Measurements from ENCODE around the gene SVEP1.

SVEP1 gene

DNA sequence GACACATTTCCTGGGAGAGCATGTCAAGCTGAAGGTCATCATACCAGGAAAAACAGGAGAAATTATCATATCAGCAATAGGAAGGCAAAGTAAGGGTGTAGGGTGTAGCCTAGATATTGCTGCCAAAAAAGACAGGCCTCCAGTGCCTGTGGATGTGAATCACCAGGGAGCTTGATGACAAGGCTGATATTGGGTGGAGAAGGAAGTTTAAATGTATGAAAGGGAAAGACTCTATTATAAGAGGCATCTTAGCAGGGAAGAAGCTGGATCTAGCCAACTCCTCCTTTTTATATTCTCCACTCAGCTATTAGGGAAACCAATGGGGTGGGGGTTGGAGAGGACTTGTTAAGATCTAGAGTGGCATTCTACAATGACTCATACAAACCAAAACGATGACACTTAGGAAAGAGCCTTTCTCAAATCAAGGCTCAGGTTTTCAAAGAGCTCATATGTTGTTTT, 228.5 kb downstream of the SVEP1 start:
- DNase-seq = no peak
- no peaks in the 10 kb centered on the region for H3K27me3 Mint-ChIP-seq (ENCODE audit: low read depth, poor library complexity)
- H3K36me3 Mint-ChIP-seq (ENCODE audit: low read depth) = no peaks in the 10 kb centered on the region
- no peaks in the 10 kb centered on the region for H3K9me3 Mint-ChIP-seq
- H3K4me3 Mint-ChIP-seq = no peak overlapping the region
- no peaks in the 10 kb centered on the region for H3K4me1 Mint-ChIP-seq
- TF ChIP-seq, protein P1, sequence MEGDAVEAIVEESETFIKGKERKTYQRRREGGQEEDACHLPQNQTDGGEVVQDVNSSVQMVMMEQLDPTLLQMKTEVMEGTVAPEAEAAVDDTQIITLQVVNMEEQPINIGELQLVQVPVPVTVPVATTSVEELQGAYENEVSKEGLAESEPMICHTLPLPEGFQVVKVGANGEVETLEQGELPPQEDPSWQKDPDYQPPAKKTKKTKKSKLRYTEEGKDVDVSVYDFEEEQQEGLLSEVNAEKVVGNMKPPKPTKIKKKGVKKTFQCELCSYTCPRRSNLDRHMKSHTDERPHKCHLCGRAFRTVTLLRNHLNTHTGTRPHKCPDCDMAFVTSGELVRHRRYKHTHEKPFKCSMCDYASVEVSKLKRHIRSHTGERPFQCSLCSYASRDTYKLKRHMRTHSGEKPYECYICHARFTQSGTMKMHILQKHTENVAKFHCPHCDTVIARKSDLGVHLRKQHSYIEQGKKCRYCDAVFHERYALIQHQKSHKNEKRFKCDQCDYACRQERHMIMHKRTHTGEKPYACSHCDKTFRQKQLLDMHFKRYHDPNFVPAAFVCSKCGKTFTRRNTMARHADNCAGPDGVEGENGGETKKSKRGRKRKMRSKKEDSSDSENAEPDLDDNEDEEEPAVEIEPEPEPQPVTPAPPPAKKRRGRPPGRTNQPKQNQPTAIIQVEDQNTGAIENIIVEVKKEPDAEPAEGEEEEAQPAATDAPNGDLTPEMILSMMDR (IDR thresholded peaks at IDR 0.05) = no peak
- no peak overlapping the region for H3K27ac Mint-ChIP-seq

DNA sequence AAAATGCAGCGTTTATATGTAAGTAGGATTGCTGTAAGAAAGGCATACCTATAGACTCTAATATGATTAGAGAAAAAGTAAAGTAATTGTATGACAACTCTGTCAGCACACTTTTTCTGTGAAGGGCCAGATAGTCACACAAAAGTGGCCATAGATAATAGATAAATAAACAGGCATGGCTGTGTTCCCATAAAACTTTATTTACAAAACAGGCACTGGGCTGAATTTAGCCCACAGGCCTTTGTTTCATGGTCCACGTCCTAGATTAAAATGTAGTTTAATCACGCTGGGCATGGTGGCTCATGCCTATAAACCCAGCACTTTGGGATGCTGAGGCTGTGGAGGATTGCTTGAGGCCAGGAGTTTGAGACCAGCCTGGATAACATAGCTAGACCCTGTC, 233.2 kb downstream of the SVEP1 start:
- Mint-ChIP-seq H3K4me3 (no peak overlapping the region), H3K4me1 (no peaks in the 10 kb centered on the region), H3K9me3 (no peaks in the 10 kb centered on the region), H3K36me3 (ENCODE audit: low read depth) (no peaks in the 10 kb centered on the region), H3K27ac (no peak overlapping the region), H3K27me3 (ENCODE audit: low read depth, poor library complexity) (peaks cover 2% of the 10 kb centered on the region)
- no peak for DNase-seq
- TF ChIP-seq, protein P1 (IDR thresholded peaks at IDR 0.05) = no peak

- Mint-ChIP-seq H3K36me3 (ENCODE audit: low read depth) (no peaks in the 10 kb centered on the region), H3K4me1 (no peaks in the 10 kb centered on the region), H3K27me3 (ENCODE audit: low read depth, poor library complexity) (peaks cover 2% of the 10 kb centered on the region), H3K9me3 (no peaks in the 10 kb centered on the region), H3K4me3 (no peak overlapping the region), H3K27ac (no peak overlapping the region)
- DNase-seq = no peak
- TF ChIP-seq, protein P1 (IDR thresholded peaks at IDR 0.05) = no peak
These were observed 234.7 kb downstream of the SVEP1 start for GRCh38 chr9:110344821-110345220.

DNA sequence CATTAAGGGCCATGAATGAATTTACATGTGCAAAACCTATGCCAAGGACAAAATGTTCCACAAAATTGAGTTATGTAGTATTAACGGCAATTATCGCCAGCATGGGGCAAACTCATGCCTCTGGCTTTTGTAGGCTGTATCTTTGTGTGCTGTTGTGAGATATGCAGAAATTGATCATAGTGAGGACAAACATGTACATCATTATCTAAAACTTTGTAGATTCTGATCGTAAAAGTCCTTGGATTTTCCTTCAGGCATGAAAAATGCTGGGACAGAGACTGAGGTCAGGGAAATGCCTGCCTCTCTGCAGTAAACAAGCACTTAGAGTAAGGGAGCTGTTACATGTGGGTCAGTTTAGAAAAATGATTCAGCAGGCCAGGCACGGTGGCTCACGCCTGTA, 236.0 kb downstream of the SVEP1 start:
- Mint-ChIP-seq H3K4me1 (no peaks in the 10 kb centered on the region), H3K9me3 (no peaks in the 10 kb centered on the region), H3K36me3 (ENCODE audit: low read depth) (no peaks in the 10 kb centered on the region), H3K27me3 (ENCODE audit: low read depth, poor library complexity) (peaks cover 2% of the 10 kb centered on the region), H3K27ac (no peak overlapping the region), H3K4me3 (no peak overlapping the region)
- TF ChIP-seq, protein P1 (IDR thresholded peaks at IDR 0.05) = no peak
- no peak for DNase-seq

DNA sequence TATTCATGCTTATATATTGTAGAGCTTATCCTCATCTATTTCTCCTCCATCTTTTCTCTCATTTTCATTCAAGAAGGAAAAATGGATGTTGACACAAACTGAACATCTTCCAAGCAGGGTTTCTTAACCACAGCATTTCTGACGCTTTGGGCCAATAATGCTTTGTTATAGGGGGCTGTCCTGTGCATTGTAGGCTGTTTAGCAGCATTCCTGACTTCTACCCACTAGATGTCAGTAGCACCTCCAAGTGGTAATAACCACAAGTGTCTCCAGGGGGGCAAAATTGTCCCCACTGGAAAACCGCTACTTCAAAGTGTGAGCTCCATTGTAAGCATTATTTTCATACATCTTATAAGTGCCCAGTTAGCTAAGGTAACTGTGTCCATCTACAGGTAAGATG, 239.2 kb downstream of the SVEP1 start:
- H3K4me3 Mint-ChIP-seq = no peak overlapping the region
- DNase-seq = no peak
- H3K9me3 Mint-ChIP-seq = no peaks in the 10 kb centered on the region
- TF ChIP-seq, protein P1 (IDR thresholded peaks at IDR 0.05) = no peak
- H3K4me1 Mint-ChIP-seq = no peaks in the 10 kb centered on the region
- H3K27ac Mint-ChIP-seq = no peak overlapping the region
- no peaks in the 10 kb centered on the region for H3K36me3 Mint-ChIP-seq (ENCODE audit: low read depth)
- peaks cover 7% of the 10 kb centered on the region for H3K27me3 Mint-ChIP-seq (ENCODE audit: low read depth, poor library complexity)

GRCh38 chr9:110338143-110338542, 241.4 kb downstream of the SVEP1 start:
- Mint-ChIP-seq H3K4me3 (no peak overlapping the region), H3K9me3 (no peaks in the 10 kb centered on the region), H3K27ac (no peak overlapping the region), H3K36me3 (ENCODE audit: low read depth) (no peaks in the 10 kb centered on the region), H3K27me3 (ENCODE audit: low read depth, poor library complexity) (peaks cover 7% of the 10 kb centered on the region), H3K4me1 (no peaks in the 10 kb centered on the region)
- TF ChIP-seq, protein P1 (IDR thresholded peaks at IDR 0.05) = no peak
- no peak for DNase-seq
